GM10266 (cell line): ENCODE data around the gene EPHB2.

Source experiments
- DNase-seq: peaks from one replicate; pipeline ENCODE4 v3.0.0; 2012; ENCODE audit errors: extremely low spot score
- TF ChIP-seq, protein P1 (sequence below): IDR thresholded peaks from 2 replicates; pipeline ENCODE4 v1.5.1; 2012; ENCODE audit warnings: mild to moderate bottlenecking, low read depth; ENCODE audit not compliant: control insufficient read depth, insufficient read depth; ENCODE audit errors: missing control alignments

EPHB2 gene

DNA sequence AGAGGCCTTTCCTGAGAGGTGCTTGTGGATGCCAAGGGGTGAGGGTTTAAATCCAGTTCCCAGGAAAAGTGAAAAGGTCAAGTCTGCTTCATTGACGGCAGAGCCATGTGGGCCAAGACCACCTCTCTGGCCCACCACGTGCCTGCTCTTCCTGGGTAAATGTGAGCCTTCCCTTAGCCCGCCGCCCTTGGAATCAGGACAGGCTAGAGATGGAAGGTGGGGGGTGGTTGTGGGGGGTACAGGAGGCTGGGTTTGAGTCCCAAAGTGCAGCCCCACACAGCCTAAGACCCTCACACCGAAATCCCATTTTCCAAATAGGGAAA, 104.4 kb downstream of the EPHB2 start:
- no peak for DNase-seq
- TF ChIP-seq, protein P1, sequence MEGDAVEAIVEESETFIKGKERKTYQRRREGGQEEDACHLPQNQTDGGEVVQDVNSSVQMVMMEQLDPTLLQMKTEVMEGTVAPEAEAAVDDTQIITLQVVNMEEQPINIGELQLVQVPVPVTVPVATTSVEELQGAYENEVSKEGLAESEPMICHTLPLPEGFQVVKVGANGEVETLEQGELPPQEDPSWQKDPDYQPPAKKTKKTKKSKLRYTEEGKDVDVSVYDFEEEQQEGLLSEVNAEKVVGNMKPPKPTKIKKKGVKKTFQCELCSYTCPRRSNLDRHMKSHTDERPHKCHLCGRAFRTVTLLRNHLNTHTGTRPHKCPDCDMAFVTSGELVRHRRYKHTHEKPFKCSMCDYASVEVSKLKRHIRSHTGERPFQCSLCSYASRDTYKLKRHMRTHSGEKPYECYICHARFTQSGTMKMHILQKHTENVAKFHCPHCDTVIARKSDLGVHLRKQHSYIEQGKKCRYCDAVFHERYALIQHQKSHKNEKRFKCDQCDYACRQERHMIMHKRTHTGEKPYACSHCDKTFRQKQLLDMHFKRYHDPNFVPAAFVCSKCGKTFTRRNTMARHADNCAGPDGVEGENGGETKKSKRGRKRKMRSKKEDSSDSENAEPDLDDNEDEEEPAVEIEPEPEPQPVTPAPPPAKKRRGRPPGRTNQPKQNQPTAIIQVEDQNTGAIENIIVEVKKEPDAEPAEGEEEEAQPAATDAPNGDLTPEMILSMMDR = no peak

DNA sequence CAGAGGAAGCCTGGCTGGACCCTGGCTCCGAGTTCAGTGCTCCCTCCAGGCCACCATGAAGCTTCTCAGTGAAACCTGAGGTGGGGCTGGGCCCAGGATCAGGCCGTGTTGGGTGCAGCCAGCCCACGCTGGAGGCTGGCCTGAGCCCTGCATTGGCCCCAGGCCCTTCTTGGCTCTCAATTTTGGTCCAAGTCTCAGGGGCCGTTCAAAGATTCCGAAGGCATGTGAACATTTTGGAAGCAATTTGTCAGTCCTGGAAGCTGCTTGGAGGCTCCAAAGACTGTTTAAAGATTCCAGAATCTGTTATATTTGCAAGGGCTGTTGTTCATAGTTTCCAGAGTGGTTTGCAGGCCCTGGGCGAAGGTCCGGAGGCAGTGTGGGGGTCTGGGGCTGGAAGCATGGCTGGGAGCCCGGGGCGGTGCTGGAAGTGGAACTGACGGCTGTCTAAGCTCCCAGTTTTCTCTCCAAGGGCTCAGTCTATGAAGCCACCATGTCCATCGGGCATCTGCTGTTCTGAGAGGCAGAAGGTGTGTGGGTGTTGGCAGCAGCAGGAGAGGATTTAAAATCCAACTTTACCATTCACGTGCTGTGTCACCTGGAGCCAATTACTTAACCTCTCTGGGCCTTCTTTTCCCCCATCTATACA, 104.9 kb downstream of the EPHB2 start:
- no peak for DNase-seq
- TF ChIP-seq, protein P1 = no peak

DNA sequence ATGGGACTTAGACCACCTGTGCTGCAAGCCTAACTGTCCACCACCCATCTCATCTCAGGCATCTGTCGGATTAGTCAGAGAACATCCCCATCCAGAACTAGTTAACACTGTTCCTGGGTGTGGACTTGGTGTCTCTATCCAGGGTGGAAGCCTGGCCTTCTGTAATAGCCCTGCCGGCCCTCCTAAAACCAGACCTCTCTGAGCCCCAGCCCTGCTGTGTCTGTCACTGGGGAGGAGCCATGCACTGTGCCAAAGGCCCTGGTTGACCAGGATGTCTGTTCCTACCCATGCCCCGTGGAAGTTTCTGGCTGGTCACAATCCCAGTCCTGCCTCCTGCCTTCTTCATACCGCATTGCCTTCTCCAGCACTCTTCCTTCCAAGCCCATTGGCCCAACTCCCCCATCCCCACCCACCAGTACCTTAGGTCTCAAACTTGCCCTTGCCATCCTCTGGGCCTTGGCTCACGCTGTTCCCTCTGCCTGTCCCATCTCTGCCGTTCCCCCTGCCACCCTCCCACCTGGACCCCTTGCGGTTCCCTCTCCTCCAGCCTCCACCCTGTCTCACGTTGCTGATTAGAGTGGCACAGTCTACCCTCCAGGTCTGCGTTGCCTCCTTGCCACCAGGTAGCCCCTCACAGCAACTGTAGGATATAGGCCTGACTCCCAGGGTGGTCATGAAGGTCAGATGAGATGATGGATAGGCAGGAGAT, 105.6 kb downstream of the EPHB2 start:
- DNase-seq = no peak
- TF ChIP-seq, protein P1 = no peak

- TF ChIP-seq, protein P1 = no peak
Measured at GRCh38 chr1:22816803-22817202, 106.2 kb downstream of the EPHB2 start.

GRCh38 chr1:22817462-22817861, 106.8 kb downstream of the EPHB2 start:
- no peak for DNase-seq
- TF ChIP-seq, protein P1 = no peak

More at GRCh38 chr1:22816803-22817202, 106.2 kb downstream of the EPHB2 start:
- DNase-seq = no peak

DNA sequence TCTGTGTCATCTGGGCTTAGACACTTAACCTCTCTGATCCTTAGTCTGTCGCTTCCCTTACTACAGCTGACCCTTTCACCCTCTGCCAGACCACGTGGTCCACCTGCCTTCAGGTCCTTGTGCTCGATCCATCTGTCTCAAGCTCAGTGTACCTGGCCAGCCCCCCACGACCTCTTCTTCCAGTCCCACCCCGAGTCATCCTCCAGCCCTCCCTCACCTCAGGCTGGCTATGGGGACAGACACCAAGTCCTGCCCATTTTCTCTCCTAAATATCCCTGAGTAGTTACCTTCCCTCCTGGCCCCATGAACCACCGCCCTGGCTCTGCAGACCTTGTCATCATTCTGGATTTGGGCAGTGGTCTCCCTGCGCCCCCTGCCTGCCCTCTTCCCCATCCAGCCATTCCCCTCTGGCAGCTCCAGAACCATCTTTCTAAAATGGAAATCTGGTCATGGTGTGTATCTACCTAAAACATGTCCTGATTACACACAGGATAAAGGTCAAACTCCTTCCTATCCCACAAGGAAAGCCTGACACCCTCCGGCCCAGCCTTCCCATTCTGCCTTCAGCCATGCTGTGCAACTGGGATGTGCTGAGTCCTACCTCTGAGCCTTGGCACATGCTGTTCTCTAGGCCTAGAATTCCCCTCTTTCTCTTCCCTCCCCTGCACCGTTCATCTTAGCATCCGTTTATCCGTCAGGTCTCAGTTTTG, 107.6 kb downstream of the EPHB2 start:
- TF ChIP-seq, protein P1 = no peak

DNA sequence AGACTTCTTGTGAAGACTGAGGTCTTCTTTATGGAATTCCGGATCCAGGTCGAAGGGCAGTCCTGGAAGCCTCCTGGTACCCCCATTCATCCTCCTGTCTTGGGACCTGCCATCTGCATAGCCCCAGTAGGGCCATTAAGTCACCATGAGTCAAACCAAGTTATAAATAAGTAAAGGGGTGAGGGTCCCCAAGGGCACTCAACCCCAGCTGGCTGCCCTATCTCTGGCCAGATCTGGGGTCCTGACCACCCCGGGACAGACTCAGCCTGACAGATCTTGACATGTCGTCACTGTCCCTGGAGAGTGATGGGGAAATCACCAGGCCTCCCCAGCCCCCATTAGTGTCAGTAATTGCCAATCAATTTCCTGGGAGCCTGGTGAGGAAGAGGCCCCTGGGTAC, 108.7 kb downstream of the EPHB2 start:
- no peak for DNase-seq
- TF ChIP-seq, protein P1 = no peak

More for the DNA sequence above, 107.6 kb downstream of the EPHB2 start:
- no peak for DNase-seq
